ENCODE data around the gene LGI2. TPM values are rescaled to one million over a fixed set of nuclear protein-coding genes. Genes with fewer than 3 reads are reported as not detected.

Gene LGI2
- total RNA-seq, 2 experiments from 2014 or later: not detected

GRCh38 chr4:24969486-24969885, 61.3 kb downstream of the LGI2 start:
- Mint-ChIP-seq H3K9me3 (peaks cover 11% of the 10 kb centered on the region), H3K27ac (no peak overlapping the region), H3K4me1 (ENCODE audit: low read depth) (no peaks in the 10 kb centered on the region), H3K27me3 (peaks cover 4% of the 10 kb centered on the region), H3K36me3 (ENCODE audit: low read depth) (peaks cover 1% of the 10 kb centered on the region), H3K4me3 (no peak overlapping the region)
- intact Hi-C loops (cut with micrococcal nuclease): no loop called here
- DNase-seq (no peak), ATAC-seq (no peak)
- TF ChIP-seq CTCF (IDR thresholded peaks at IDR 0.05): no peak
- POLR2A ChIA-PET: no interaction called here
- CTCF ChIA-PET: no interaction called here

GRCh38 chr4:24968992-24969391, 61.8 kb downstream of the LGI2 start:
- no peak for DNase-seq
- peaks cover 1% of the 10 kb centered on the region for H3K36me3 Mint-ChIP-seq (ENCODE audit: low read depth)
- H3K9me3 Mint-ChIP-seq: peaks cover 12% of the 10 kb centered on the region
- H3K27me3 Mint-ChIP-seq: peaks cover 2% of the 10 kb centered on the region
- H3K4me1 Mint-ChIP-seq (ENCODE audit: low read depth): no peaks in the 10 kb centered on the region
- H3K27ac Mint-ChIP-seq: no peak overlapping the region
- ChIA-PET POLR2A (no interaction called here), CTCF (no interaction called here)
- no peak for ATAC-seq
- intact Hi-C loops (cut with micrococcal nuclease): no loop called here
- no peak for TF ChIP-seq CTCF (IDR thresholded peaks at IDR 0.05)
- H3K4me3 Mint-ChIP-seq: no peak overlapping the region

- H3K27me3 Mint-ChIP-seq: peaks cover 2% of the 10 kb centered on the region
- peaks cover 1% of the 10 kb centered on the region for H3K36me3 Mint-ChIP-seq (ENCODE audit: low read depth)
- H3K4me1 Mint-ChIP-seq (ENCODE audit: low read depth): no peaks in the 10 kb centered on the region
- no peak for ATAC-seq
- H3K27ac Mint-ChIP-seq: no peak overlapping the region
- H3K9me3 Mint-ChIP-seq: peaks cover 16% of the 10 kb centered on the region
- intact Hi-C loops (cut with micrococcal nuclease): no loop called here
- ChIA-PET CTCF (no interaction called here), POLR2A (no interaction called here)
- no peak overlapping the region for H3K4me3 Mint-ChIP-seq
- DNase-seq: no peak
- no peak for TF ChIP-seq CTCF (IDR thresholded peaks at IDR 0.05)
Observed at GRCh38 chr4:24968278-24968677, 62.5 kb downstream of the LGI2 start.

- no peak overlapping the region for H3K4me3 Mint-ChIP-seq
- CTCF ChIA-PET: interaction anchor here (0.8 kb wide), 1 partner anchor 12 kb away, joined by 3 read pairs; no protein-coding TSS in a partner anchor
- H3K27me3 Mint-ChIP-seq: no peaks in the 10 kb centered on the region
- TF ChIP-seq CTCF (IDR thresholded peaks at IDR 0.05): no peak
- POLR2A ChIA-PET: no interaction called here
- peaks cover 20% of the 10 kb centered on the region for H3K9me3 Mint-ChIP-seq
- peaks cover 1% of the 10 kb centered on the region for H3K36me3 Mint-ChIP-seq (ENCODE audit: low read depth)
- no peak overlapping the region for H3K27ac Mint-ChIP-seq
- intact Hi-C loops (cut with micrococcal nuclease): no loop called here
- DNase-seq (no peak), ATAC-seq (no peak)
- H3K4me1 Mint-ChIP-seq (ENCODE audit: low read depth): no peaks in the 10 kb centered on the region
Observed at GRCh38 chr4:24967346-24967745, 63.4 kb downstream of the LGI2 start.

- intact Hi-C loops (cut with micrococcal nuclease): no loop called here
- DNase-seq: no peak
- no peak overlapping the region for H3K27ac Mint-ChIP-seq
- no peaks in the 10 kb centered on the region for H3K27me3 Mint-ChIP-seq
- ChIA-PET POLR2A (no interaction called here), CTCF (no interaction called here)
- H3K4me3 Mint-ChIP-seq: no peak overlapping the region
- no peak for TF ChIP-seq CTCF (IDR thresholded peaks at IDR 0.05)
- ATAC-seq: no peak
- H3K36me3 Mint-ChIP-seq (ENCODE audit: low read depth): peaks cover 1% of the 10 kb centered on the region
- no peaks in the 10 kb centered on the region for H3K4me1 Mint-ChIP-seq (ENCODE audit: low read depth)
- peaks cover 20% of the 10 kb centered on the region for H3K9me3 Mint-ChIP-seq
Observed at GRCh38 chr4:24966076-24966475, 64.7 kb downstream of the LGI2 start.
